Glomerular visceral epithelial cell (primary cell): ENCODE data around the gene TAS2R7.
A peak's percentile ranks its signal among the peaks of the same experiment; 100 is the strongest.
"Not testable (repeated sequence)": the region's sequence is repeated elsewhere in the genome, so short reads cannot be mapped to it uniquely, and the experiment has no call there.

Experiments
- DNase-seq: peaks from one replicate; pipeline ENCODE4 v3.0.0-alpha.2; 2016; ENCODE audit errors: extremely low spot score

The TAS2R7 gene, protein sequence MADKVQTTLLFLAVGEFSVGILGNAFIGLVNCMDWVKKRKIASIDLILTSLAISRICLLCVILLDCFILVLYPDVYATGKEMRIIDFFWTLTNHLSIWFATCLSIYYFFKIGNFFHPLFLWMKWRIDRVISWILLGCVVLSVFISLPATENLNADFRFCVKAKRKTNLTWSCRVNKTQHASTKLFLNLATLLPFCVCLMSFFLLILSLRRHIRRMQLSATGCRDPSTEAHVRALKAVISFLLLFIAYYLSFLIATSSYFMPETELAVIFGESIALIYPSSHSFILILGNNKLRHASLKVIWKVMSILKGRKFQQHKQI

DNA sequence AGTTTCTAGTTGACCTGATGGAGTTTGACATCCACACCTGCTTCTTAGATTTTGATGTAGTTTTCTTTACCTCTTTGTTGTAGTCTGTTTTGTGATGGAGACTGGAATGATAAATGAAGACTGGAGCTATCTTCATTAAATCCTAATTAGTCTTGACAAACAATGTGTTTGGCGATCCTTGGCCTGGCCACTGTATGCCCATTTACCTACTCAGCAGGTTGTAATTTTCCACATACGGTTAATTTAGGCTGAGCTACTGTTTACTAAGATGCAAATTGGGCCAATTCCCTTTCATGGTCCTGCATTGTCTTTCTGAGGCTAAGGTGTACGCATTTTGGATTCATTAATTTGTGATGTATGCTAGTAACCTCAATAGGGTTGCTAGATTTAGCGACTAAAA, at the start of gene TAS2R7:
Gene TAS2R7 (minus strand): TSS at position 41 of the 400 bp plus-strand sequence. CDS start 57 bp downstream, outside the sequence.
- DNase-seq, result no peak

DNA sequence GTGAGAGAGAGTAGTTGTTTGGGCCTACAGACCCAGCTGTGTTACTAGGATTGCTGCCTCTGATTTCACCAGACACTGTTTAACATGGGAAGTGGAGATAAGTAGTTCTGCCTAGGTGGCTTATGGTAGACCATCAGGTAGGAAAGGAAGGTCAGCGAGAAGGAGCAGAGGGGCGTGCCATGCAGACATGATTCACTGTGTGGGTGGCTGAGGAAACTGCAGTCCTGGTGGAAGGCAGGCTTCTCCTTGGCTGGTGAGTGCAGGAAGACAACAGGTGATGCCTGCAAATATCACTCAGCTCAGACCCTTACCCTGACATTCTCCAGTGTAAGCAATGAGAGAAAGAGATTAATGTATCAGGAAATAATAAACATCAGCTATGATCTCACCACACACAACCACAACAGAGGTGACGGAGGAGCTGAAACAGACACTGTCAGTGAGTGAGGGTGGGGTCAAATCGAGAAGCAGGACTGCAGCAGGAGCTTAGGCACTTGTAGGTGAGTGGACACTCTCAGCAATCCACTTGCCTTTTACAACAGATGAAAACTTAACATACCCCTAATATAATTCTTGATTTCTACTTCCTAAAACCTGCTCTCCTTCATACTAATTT, 48.9 kb upstream of the TAS2R7 start:
- DNase-seq, result no peak

DNA sequence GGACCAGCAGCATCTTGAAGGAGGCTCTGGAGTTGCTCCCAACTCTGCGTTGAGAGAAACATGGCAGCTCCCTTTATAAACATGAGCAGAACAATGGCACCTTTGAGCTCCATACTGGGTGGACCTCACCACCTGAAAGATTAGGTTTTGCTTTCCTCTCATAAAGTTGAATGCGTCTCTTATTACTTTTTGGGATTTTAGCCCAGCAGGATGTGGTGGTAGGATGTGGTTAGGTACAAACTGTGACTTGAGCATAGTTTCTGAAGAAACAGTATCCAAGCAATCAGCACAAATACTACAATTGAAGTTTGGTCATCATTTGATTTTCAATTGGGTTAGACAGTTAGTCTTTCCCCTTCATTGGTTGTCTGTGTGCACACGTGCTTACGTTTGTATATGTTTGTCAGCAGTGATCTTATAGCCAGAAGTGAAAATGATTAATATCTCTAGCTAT, 47.0 kb upstream of the TAS2R7 start, which contains the start of gene PRR4:
Gene PRR4 (minus strand): TSS at position 51 of the 454 bp plus-strand sequence. CDS start 38 bp downstream, at position 13.
- no peak for DNase-seq

DNA sequence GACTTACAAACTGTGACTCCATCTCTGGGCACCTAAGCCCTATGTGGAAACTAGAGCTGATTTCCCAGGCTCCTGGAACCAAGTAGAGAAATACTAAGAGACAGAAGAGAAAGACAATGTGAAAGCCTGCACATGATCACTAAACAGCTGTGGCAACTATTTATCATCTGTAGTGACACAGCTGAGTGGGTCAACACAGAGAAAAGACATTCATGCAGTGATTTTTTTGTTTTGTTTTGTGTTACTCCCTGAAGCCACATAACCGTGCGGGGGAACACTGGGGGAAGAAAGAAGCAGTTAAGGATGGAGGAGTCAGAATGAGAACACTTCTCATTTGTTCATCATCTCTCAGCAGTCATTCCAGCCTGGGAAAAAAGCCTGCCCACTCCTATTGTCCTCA, 45.3 kb upstream of the TAS2R7 start:
- no peak for DNase-seq

DNA sequence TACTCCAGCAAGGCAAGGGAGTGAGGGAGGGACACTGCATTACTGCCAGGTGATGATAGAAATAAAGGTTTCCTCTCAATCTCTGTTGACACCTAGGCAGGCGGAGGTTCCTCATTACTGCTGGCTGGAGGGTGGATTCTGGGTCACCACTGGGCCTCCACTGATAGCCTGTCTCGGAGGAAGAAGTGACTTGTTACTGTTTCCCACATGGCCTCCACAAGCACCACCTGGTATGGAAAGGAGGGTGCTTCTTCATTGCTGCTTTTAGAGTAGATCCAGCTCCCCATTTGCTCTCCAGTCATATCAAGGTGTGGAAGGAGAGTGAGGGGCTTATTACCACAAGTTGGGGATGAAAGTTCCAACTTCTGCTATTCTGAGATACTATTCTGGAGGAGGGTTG, 40.4 kb upstream of the TAS2R7 start:
- no peak for DNase-seq

DNA sequence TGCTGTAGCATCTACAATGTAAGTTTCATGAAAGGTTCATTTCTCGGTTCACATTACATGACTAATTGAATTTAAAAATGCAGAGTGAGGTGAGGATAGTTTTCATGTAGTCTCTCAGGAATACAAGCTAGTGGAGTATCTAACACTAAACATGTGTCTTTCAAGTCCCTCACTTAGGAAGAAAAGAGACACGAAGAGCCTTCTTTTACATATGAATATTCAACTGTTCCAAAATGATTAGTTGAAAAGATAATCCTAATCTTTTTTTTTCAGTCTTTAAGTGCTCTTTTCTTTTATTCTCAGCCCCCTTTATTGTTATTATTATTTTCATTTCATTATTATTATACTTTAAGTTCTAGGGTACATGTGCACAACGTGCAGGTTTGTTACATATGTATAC, 36.0 kb upstream of the TAS2R7 start:
- DNase-seq, result no peak

DNA sequence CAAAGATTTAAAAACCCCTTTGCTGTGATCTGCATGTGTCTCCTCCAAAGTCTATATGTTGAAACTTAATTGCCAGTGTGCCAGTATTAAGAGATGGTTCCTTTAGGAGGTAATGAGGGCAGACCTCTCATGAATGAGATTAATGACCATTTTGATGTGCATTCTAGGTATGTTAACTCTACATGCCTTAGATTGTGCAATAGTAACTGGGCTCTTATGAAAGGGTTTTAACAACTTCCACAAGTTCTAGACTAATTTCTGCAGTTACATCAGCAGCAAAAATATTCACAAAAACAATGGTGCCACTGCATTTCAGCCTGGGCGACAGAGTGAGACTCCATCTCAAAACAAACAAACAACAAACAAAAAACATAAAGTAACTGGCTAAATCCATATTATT, 27.6 kb upstream of the TAS2R7 start:
- DNase-seq, result no peak

DNA sequence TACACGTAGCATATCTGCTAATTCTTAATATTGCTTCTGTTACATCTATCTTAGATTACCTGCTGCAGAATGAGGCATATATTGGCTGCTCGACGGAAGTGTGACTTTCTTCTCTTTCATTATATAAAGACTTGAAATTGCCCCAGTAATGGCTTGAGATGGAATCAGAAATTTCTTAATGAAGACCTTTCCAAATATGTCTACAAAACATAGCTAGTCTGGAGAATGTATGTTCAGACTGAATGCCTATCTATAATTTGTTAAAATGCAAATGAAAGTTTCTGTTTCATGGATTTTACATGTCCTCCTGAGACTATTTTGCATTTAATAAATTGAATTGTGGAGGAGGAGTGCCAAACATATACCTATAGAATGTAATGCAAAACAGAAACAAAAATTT, 23.8 kb upstream of the TAS2R7 start, which contains the start of gene TAS2R10:
Gene TAS2R10 (minus strand): TSS at position 101 of the 400 bp plus-strand sequence. CDS start 89 bp downstream, at position 12.
- no peak for DNase-seq

DNA sequence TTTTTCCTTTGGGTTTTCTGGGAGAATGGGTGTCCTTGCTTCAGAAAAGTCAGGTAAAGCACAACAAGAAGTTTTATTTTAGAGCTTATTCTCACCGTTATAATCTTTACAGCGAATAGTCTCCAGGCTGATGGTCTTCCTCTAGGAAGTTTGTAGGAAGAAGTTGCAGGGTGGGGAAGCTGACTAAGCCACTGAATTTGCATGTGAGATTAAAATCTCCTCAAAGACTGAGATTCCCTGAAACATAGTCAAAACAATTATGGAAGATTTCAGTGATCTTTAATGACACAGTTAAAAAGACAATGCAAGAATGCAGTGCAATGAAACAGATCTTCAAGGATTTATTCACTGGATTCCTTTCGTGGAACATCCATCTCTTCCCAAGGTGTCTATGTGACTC, 22.5 kb upstream of the TAS2R7 start:
- no peak for DNase-seq

DNA sequence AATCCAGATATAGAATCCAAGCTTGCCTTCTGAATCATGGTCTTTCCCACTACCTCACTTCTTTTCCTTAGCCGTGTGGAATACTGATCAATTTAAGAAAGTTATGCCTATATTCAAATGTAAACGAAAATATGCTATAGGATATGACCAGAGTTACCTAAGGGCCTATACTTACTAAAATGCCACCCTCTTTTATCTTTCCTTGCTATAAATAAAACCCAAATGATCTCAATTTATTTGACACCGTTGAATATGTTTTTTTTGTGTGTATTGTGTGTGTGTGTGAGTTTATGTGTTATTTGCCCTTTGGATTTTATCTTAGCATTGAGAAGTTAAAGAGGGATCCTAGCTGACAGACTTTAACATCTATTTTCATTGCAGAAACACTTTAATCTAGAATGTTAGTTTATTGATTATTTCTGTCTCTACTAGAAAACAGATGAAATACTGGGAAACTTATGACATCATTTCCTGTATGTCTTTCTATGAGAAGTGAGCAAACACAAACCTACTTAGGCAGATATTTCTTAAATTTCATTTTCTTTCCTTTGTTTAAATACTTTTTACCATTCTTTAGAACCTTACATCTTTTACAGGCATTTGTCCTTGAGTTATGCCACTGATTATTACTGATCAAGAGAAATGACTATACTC, 9.6 kb upstream of the TAS2R7 start:
- DNase-seq, result no peak

DNA sequence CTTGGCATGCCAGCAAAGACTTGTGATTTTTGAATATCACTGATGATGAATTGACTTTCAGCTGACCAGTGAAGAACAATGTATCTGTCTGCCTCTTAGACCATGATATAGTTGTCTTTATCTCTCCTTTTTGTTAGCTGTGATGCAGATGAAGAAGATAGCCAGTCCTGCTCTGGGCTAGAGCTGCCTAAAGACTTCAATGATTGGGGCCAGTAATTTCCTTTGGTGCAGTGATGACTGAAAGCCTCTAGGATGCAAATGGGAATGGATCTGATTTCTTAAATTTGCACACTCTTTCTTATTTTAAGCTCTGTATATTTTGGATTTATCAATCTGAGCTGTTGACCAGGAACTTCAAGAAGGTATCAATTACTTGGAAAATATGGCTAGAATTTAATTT, 7.6 kb upstream of the TAS2R7 start, which contains the start of gene TAS2R9:
Gene TAS2R9 (minus strand): TSS at position 101 of the 400 bp plus-strand sequence. CDS start 93 bp downstream, at position 8.
- no peak for DNase-seq

DNA sequence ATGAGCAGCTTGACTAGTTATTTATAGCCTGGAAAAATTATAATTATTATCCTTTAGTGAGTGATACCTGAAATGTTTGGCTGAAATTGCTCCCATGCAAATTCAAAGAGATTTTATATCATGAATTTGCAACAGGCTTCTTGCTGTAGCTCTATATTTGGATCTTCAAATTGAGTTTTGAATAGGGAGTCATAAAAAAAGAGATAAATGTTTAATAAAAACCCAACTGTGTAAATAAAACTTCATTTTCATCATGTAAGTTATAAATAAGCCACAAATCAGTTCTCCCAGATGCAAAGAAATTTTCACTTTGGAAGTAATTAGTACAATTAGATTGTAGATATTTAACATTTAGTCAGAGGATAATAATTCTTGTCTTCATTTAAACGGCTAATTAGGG, 4.8 kb upstream of the TAS2R7 start, which contains the start of gene TAS2R8:
Gene TAS2R8 (minus strand): TSS at position 101 of the 400 bp plus-strand sequence. CDS start 306 bp downstream, outside the sequence.
- DNase-seq, result no peak

DNA sequence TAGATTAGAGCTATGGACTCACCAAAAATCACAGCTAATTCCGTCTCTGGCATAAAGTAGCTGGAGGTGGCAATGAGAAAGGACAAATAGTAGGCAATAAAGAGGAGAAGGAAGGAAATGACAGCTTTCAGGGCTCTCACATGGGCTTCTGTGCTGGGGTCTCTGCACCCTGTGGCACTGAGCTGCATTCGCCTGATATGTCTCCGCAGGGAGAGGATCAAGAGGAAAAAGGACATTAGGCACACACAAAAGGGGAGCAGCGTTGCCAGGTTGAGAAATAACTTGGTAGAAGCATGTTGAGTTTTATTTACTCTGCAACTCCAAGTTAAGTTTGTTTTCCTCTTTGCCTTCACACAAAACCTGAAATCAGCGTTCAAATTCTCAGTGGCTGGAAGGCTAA, 686 bp downstream of the TAS2R7 start:
- no peak for DNase-seq

DNA sequence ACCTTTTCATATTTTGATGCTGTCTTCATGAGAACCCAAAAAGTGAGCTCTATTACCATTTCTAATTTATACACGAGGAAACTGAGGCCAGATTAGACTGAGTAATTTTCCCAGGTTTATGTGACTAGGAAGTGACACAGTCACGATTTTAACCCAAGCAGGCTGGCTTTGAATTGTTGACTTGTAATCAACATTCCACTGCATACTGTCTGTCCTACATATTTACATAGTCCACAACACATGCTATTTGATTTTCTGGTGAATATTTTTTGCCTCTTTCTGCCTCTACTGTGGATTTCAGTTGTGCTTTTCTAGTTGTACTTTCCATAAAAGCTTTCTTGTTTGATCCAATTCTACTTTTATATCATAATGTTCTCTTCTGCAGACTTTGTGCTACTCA, 8.2 kb downstream of the TAS2R7 start:
- no peak for DNase-seq

DNA sequence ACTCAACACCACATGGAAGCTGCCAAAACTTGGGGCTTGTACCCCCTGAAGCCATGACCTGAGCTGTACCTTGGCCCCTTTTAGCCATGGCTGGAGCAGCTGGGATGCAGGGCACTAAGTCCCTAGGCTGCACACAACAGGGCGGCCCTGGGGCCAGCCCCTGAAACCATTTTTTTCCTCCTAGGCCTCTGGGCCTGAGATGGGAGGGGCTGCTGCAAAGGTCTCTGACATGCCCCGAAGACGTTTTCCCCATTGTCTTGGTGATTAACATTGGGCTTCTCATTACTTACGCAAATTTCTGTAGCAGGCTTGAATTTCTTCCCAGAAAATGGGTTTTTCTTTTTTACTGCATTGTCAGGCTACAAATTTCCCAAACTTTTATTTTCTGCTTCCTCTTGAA, 10.7 kb downstream of the TAS2R7 start:
- DNase-seq, result not testable (repeated sequence)

DNA sequence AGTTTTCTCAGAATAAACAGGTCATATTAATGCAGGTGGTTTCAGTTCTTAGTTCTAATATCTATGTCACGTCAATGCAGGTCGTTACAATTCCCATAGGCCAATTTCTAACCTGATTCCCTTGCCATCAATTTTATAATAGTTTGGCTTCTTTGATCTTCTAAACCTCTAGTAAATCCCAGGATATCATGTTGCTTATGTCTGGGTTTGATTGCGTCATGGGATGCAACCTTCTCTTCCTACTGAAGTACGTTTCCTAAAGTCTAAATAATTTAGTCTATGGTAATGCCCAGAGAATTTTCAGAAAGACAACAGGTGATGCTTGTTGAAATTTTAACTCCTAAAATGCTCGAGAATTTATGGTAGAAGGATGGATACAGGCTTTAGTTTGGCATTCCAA, 19.2 kb downstream of the TAS2R7 start:
- no peak for DNase-seq

DNA sequence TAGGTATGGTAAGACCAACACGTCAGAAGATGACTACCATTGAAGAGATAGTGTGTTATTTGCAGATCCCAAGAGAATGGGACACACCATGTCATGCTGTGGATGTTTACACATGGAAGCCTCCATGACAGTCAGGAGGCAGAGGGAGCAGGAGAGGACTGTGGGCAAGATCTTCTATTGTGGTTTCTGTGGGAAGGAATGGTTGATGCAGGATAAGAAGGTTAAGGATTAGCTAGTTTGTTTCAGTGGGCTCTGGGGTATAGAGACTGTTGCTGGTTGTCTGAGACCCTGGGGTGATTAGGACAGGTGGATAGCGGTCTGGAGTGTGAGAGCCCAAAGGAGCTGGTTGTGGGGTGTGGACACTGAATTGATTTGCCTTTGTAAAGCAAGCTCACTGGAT, 23.3 kb downstream of the TAS2R7 start:
- no peak for DNase-seq

DNA sequence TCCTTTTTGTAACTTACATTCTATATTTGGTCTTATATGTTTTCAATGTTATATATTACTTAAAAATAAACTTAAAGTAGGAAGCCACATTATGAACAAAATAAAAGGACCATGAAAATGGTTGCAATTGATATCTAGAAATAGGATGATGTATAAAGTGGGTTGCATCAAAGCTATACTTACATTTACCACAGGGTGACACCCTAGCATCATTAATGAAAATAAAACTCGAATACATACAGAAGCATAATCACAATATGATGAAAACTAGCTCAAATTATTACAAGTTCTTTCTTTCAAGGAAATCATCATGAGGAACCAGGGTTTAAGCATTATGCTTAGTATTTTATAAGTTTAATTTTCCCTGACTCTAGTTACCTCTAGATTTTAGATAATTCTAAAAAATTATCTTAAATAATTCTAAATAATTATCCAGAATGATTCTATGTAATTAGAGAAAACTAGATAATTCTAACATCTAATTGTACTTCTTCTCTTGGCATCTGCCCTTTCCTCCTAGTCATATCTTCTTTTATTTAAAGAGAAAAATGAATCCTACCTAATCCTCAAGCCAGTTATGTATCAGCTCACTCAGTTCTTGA, 31.2 kb downstream of the TAS2R7 start:
- peak; percentile 25 for DNase-seq

DNA sequence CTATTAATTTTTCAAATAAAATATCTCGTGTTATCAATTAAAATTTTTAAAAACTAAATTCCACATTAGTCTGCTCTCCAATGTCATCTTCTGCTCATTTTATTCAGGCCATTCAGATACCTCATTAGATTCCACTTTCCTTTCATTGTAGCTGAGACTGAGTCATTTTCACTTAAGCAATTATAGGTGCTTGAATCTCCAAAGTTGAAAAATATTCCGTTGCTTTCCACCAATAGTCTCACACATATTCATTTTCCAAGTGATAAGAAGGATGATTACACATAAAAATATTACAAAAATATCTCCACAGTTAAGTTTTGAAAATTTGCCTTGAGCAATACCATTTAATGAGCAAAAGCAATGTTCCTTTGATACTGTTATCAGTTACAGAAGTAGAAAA, 42.8 kb downstream of the TAS2R7 start:
- no peak for DNase-seq

DNA sequence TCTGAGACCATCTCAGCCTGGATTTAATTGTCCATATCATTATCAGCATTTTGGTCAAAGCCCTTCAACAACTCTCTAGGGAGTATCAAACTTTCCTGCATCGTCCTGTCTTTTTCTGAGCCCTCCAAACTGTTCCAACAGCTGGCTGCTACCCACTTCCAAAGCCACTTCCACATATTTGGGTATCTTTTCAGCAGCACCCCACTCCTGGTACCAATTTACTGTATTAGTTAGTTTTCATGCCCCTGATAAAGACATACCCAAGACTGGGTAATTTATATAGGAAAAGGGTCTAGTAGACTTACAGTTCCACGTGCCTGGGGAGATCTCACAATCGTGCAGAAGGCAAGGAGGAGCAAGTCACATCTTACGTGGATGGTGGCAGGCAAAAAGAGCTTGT, 46.2 kb downstream of the TAS2R7 start:
- no peak for DNase-seq

DNA sequence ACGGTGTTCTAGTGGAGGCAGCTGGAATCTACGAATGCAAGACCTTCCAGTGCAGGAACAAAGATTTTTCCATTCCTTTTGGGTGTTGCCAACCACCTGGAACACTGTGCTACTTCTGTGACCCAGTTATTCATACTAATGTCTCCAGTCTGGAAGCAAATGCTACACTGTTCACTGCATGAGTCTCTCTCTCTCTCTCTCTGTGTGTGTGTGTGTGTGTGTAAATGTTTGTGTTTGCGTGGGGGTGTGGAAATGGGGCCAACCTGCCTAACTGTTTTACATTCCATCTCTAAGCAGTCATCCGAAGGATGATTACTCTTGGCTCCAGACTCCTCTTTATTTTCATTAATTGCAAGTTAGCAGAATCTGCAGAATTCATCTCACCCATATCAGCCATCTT, 49.4 kb downstream of the TAS2R7 start:
- DNase-seq, result no peak
